Astrocyte (in vitro differentiated cells and primary cell): ENCODE data around the gene ADAT1. TPM values are rescaled to one million over a fixed set of nuclear protein-coding genes. Genes with fewer than 3 reads are reported as not detected.

Source experiments
- DNase-seq: peaks from one replicate; pipeline ENCODE4 v3.0.0-alpha.2; 2010; ENCODE audit warnings: low read depth
- FAIRE-seq: peaks from 2 replicates; lab custom pipeline; 2011; peaks lifted over from hg19 to GRCh38; lab: Jason Lieb, UNC
- H2AFZ ChIP-seq: 2 replicates; pipeline ENCODE4 v1.6.0; 2012; ENCODE audit warnings: low read depth, low read length, inconsistent platforms
- H3K27ac ChIP-seq: 2 replicates; pipeline ENCODE4 v1.5.1; 2011; ENCODE audit warnings: low read depth, low read length, inconsistent platforms
- H3K27me3 ChIP-seq: 2 replicates; pipeline ENCODE4 v1.6.0; 2011; ENCODE audit warnings: low read length, inconsistent platforms; ENCODE audit not compliant: insufficient read depth
- H3K36me3 ChIP-seq: 2 replicates; pipeline ENCODE4 v1.5.1; 2011; ENCODE audit warnings: low read length, inconsistent platforms; ENCODE audit not compliant: insufficient read depth
- H3K4me1 ChIP-seq: 2 replicates; pipeline ENCODE4 v1.5.1; 2011; ENCODE audit warnings: low read length, inconsistent platforms; ENCODE audit not compliant: insufficient read depth
- H3K4me2 ChIP-seq: 2 replicates; pipeline ENCODE4 v1.6.0; 2012; ENCODE audit warnings: low read length, inconsistent platforms
- H3K4me3 ChIP-seq: 2 replicates; pipeline ENCODE4 v1.5.1; 2011; ENCODE audit warnings: low read depth, mild to moderate bottlenecking, low read length, inconsistent platforms; ENCODE audit not compliant: insufficient read depth
- H3K79me2 ChIP-seq: 2 replicates; pipeline ENCODE4 v1.6.0; 2012; ENCODE audit warnings: mild to moderate bottlenecking, low read length, inconsistent platforms; ENCODE audit not compliant: insufficient read depth
- H3K9ac ChIP-seq: 2 replicates; pipeline ENCODE4 v1.6.0; 2012; ENCODE audit warnings: mild to moderate bottlenecking, low read length, inconsistent platforms
- H3K9me3 ChIP-seq: 2 replicates; pipeline ENCODE4 v1.5.1; 2012; ENCODE audit warnings: low read depth, mild to moderate bottlenecking, low read length, inconsistent platforms; ENCODE audit not compliant: insufficient read depth
- H4K20me1 ChIP-seq: 2 replicates; pipeline ENCODE4 v1.6.0; 2012; ENCODE audit warnings: low read length, inconsistent platforms; ENCODE audit not compliant: insufficient read depth
- H3K27ac Mint-ChIP-seq: one replicate; pipeline ENCODE4 v1.8.0; 2021; ENCODE audit warnings: mild to moderate bottlenecking, mixed read lengths; ENCODE audit not compliant: unreplicated experiment
- H3K27me3 Mint-ChIP-seq: one replicate; pipeline ENCODE4 v1.8.0; 2021; ENCODE audit warnings: low read depth, mixed read lengths; ENCODE audit not compliant: unreplicated experiment
- H3K36me3 Mint-ChIP-seq: one replicate; pipeline ENCODE4 v1.8.0; 2021; ENCODE audit warnings: low read depth, mixed read lengths; ENCODE audit not compliant: unreplicated experiment
- H3K4me1 Mint-ChIP-seq: one replicate; pipeline ENCODE4 v1.8.0; 2021; ENCODE audit warnings: low read depth, mixed read lengths; ENCODE audit not compliant: unreplicated experiment
- H3K4me3 Mint-ChIP-seq: one replicate; pipeline ENCODE4 v1.8.0; 2021; ENCODE audit warnings: mild to moderate bottlenecking, moderate library complexity, mixed read lengths; ENCODE audit not compliant: unreplicated experiment
- H3K9me3 Mint-ChIP-seq: one replicate; pipeline ENCODE4 v1.8.0; 2021; ENCODE audit warnings: mild to moderate bottlenecking, mixed read lengths; ENCODE audit not compliant: unreplicated experiment
- CTCF ChIP-seq: IDR thresholded peaks from 2 replicates; pipeline ENCODE4 v1.5.1; 2011; ENCODE audit warnings: low read depth, mild to moderate bottlenecking, inconsistent platforms, low read length, moderate library complexity; ENCODE audit not compliant: insufficient read depth
- EZH2 ChIP-seq: IDR thresholded peaks from 2 replicates; pipeline ENCODE4 v1.6.1; 2012; ENCODE audit warnings: mild to moderate bottlenecking, low read length, inconsistent platforms; ENCODE audit not compliant: insufficient read depth
- total RNA-seq: library from RNA; stranded (reverse); gene quantifications from 2 replicates; pipeline ENCODE4 v1.2.1, GENCODE V29; 2021

Gene ADAT1
- total RNA-seq, 1 donor from 2014 or later, result 37.9 TPM

- no peak overlapping the region for H3K27ac ChIP-seq
- TF ChIP-seq EZH2, result no peak
- TF ChIP-seq CTCF, result no peak
- H3K36me3 Mint-ChIP-seq, result peaks cover 35% of the 10 kb centered on the region
- FAIRE-seq, result no peak
- H3K9ac ChIP-seq, result no peak overlapping the region
- H3K27me3 ChIP-seq, result no peaks in the 10 kb centered on the region
- peaks cover 2% of the 10 kb centered on the region for H3K9me3 Mint-ChIP-seq
- no peaks in the 10 kb centered on the region for H3K4me1 ChIP-seq
- H4K20me1 ChIP-seq, result no peaks in the 10 kb centered on the region
- H3K27ac Mint-ChIP-seq, result peak overlapping the region; percentile 65
- no peak overlapping the region for H3K4me3 Mint-ChIP-seq
- H3K36me3 ChIP-seq, result peaks cover 64% of the 10 kb centered on the region
- no peaks in the 10 kb centered on the region for H3K79me2 ChIP-seq
- H2AFZ ChIP-seq, result no peak overlapping the region
- no peaks in the 10 kb centered on the region for H3K9me3 ChIP-seq
- H3K27me3 Mint-ChIP-seq, result no peaks in the 10 kb centered on the region
- H3K4me2 ChIP-seq, result no peak overlapping the region
- peaks cover 7% of the 10 kb centered on the region for H3K4me1 Mint-ChIP-seq
- H3K4me3 ChIP-seq, result no peak overlapping the region
- DNase-seq, result no peak
Measured at GRCh38 chr16:75628351-75628750, 5.3 kb upstream of the ADAT1 start.

GRCh38 chr16:75627851-75628250 is 4.8 kb upstream of the ADAT1 start:
- DNase-seq, result peak; percentile 18
- H3K27ac Mint-ChIP-seq, result no peak overlapping the region
- H2AFZ ChIP-seq, result no peak overlapping the region
- no peaks in the 10 kb centered on the region for H4K20me1 ChIP-seq
- no peak overlapping the region for H3K4me2 ChIP-seq
- H3K9me3 Mint-ChIP-seq, result peaks cover 2% of the 10 kb centered on the region
- no peak for TF ChIP-seq CTCF
- TF ChIP-seq EZH2, result no peak
- no peaks in the 10 kb centered on the region for H3K9me3 ChIP-seq
- H3K79me2 ChIP-seq, result no peaks in the 10 kb centered on the region
- no peak overlapping the region for H3K4me3 ChIP-seq
- H3K4me3 Mint-ChIP-seq, result no peak overlapping the region
- H3K4me1 ChIP-seq, result no peaks in the 10 kb centered on the region
- H3K4me1 Mint-ChIP-seq, result peaks cover 7% of the 10 kb centered on the region
- peaks cover 59% of the 10 kb centered on the region for H3K36me3 ChIP-seq
- no peak overlapping the region for H3K9ac ChIP-seq
- no peaks in the 10 kb centered on the region for H3K27me3 Mint-ChIP-seq
- no peak for FAIRE-seq
- H3K27me3 ChIP-seq, result no peaks in the 10 kb centered on the region
- H3K36me3 Mint-ChIP-seq, result peaks cover 35% of the 10 kb centered on the region
- no peak overlapping the region for H3K27ac ChIP-seq

DNA sequence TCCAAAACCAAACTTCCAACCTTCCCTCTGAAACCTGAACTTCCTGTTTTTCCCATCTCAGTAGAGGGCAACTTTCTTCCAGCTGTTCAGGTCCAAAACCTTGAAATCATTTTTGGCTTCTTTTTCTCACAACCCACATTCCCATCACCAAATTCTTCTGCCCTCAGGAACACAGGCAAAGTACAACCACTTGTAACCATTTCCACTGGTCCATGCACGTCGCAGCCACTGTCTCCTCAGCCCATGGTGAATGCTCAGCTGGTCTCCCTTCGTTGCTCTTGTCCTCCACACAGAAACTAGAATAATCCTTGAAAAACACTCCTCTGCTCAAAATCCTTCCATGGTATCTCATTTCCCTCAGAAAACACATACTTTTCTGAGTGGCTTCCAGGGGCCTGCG is 3.7 kb upstream of the ADAT1 start:
- Histone ChIP-seq H3K36me3 (peaks cover 52% of the 10 kb centered on the region), H3K79me2 (peaks cover 8% of the 10 kb centered on the region), H3K27me3 (no peaks in the 10 kb centered on the region), H3K9me3 (no peaks in the 10 kb centered on the region), H3K4me2 (no peak overlapping the region), H3K4me3 (no peak overlapping the region), H2AFZ (no peak overlapping the region), H3K4me1 (peaks cover 6% of the 10 kb centered on the region), H4K20me1 (no peaks in the 10 kb centered on the region), H3K9ac (no peak overlapping the region), H3K27ac (no peak overlapping the region)
- no peaks in the 10 kb centered on the region for H3K27me3 Mint-ChIP-seq
- no peak overlapping the region for H3K27ac Mint-ChIP-seq
- DNase-seq (no peak), FAIRE-seq (no peak)
- TF ChIP-seq CTCF, result no peak
- no peak for TF ChIP-seq EZH2
- no peak overlapping the region for H3K4me3 Mint-ChIP-seq
- peaks cover 2% of the 10 kb centered on the region for H3K9me3 Mint-ChIP-seq
- H3K4me1 Mint-ChIP-seq, result peaks cover 10% of the 10 kb centered on the region
- peaks cover 32% of the 10 kb centered on the region for H3K36me3 Mint-ChIP-seq
